Peyer's patch (tissue), 4 donors: Measurements from ENCODE around the gene MTG2. TPM values are rescaled to one million over a fixed set of nuclear protein-coding genes. Genes with fewer than 3 reads are reported as not detected.

ENCODE experiments used
- DNase-seq, 3 donors: peaks; one replicate each; pipeline ENCODE4 v3.0.0-alpha.2; 2017 to 2019
- H3K27ac ChIP-seq, 4 donors: fragments of 200-600 bp; sonication (generic); one replicate each; pipeline ENCODE4 v1.5.1; 2016 to 2019
- H3K27me3 ChIP-seq, 2 donors: fragments of 200-600 bp; sonication (generic); one replicate each; pipeline ENCODE4 v1.5.1; 2019
- H3K36me3 ChIP-seq, 3 donors: fragments of 200-600 bp; sonication (generic); one replicate each; pipeline ENCODE4 v1.5.1; 2016 to 2019
- H3K4me1 ChIP-seq, 4 donors: fragments of 200-600 bp; sonication (generic); one replicate each; pipeline ENCODE4 v1.5.1; 2016 to 2019
- H3K4me3 ChIP-seq, 4 donors: fragments of 200-600 bp; sonication (generic); 1 replicate in 3 of 4; 2 replicates in 1 of 4; pipeline ENCODE4 v1.5.1; 2016 to 2019; ENCODE audit warnings: mild to moderate bottlenecking in 1 of 4
- H3K9me3 ChIP-seq, 4 donors: fragments of 200-600 bp; sonication (generic); one replicate each; pipeline ENCODE4 v1.5.1; 2016 to 2019; ENCODE audit warnings: mild to moderate bottlenecking in 1 of 4
- POLR2A ChIP-seq, 2 donors: fragments of 450-650 bp; IDR thresholded peaks; one replicate each; pipeline ENCODE4 v1.5.1; 2017; ENCODE audit warnings: antibody characterized with exemption in 2 of 2, mild to moderate bottlenecking in 2 of 2, moderate library complexity in 2 of 2
- total RNA-seq, 4 donors: library from RNA; depleted of rRNA; stranded (reverse); fragments of >200 nt; gene quantifications; one replicate each; pipeline ENCODE4 v1.1.0, GENCODE V29; 2016
- TF ChIP-seq, protein P1 (sequence below), 6 experiments: fragments of 450-650 bp in 4 of 6; fragments of 200-600 bp in 2 of 6; sonication (generic) in 1 of 6; IDR thresholded peaks; one replicate each; pipeline ENCODE4 v1.5.1; 2017 to 2019; ENCODE audit warnings: antibody characterized with exemption in 6 of 6, mild to moderate bottlenecking in 3 of 6, moderate library complexity in 1 of 6

The MTG2 gene
- total RNA-seq, 4 donors from 2014 or later = 23.1 to 62.2 (median 31.6) TPM

GRCh38 chr20:62156592-62157386 is 26.0 kb upstream of the MTG2 start:
- Histone ChIP-seq H3K36me3 (peaks cover 0 to 33% (median 0%) of the 10 kb centered on the region in 3 donors), H3K27me3 (no peaks in the 10 kb centered on the region), H3K9me3 (no peaks in the 10 kb centered on the region), H3K4me1 (peaks cover 0 to 5% (median 1%) of the 10 kb centered on the region in 4 donors), H3K27ac (no peak overlapping the region), H3K4me3 (no peak overlapping the region)
- peak; percentile 53 to 79 (median 73) for DNase-seq
- no peak for TF ChIP-seq POLR2A (IDR thresholded peaks at IDR 0.05)
- TF ChIP-seq, protein P1, sequence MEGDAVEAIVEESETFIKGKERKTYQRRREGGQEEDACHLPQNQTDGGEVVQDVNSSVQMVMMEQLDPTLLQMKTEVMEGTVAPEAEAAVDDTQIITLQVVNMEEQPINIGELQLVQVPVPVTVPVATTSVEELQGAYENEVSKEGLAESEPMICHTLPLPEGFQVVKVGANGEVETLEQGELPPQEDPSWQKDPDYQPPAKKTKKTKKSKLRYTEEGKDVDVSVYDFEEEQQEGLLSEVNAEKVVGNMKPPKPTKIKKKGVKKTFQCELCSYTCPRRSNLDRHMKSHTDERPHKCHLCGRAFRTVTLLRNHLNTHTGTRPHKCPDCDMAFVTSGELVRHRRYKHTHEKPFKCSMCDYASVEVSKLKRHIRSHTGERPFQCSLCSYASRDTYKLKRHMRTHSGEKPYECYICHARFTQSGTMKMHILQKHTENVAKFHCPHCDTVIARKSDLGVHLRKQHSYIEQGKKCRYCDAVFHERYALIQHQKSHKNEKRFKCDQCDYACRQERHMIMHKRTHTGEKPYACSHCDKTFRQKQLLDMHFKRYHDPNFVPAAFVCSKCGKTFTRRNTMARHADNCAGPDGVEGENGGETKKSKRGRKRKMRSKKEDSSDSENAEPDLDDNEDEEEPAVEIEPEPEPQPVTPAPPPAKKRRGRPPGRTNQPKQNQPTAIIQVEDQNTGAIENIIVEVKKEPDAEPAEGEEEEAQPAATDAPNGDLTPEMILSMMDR (IDR thresholded peaks at IDR 0.05) = peak in 5 of 6 experiments; percentile 56 to 69 (median 57)

- Histone ChIP-seq H3K4me3 (no peak overlapping the region), H3K4me1 (peaks cover 0 to 5% (median 1%) of the 10 kb centered on the region in 4 donors), H3K27me3 (no peaks in the 10 kb centered on the region), H3K36me3 (peaks cover 0 to 38% (median 0%) of the 10 kb centered on the region in 3 donors), H3K9me3 (no peaks in the 10 kb centered on the region), H3K27ac (no peak overlapping the region)
- DNase-seq = no peak
- TF ChIP-seq, protein P1 (IDR thresholded peaks at IDR 0.05) = no peak
These were observed 25.3 kb upstream of the MTG2 start for GRCh38 chr20:62157387-62158087.

GRCh38 chr20:62158088-62158400 is 24.8 kb upstream of the MTG2 start:
- Histone ChIP-seq H3K4me1 (peaks cover 0 to 5% (median 1%) of the 10 kb centered on the region in 4 donors), H3K4me3 (no peak overlapping the region), H3K27me3 (no peaks in the 10 kb centered on the region), H3K9me3 (no peaks in the 10 kb centered on the region), H3K36me3 (peaks cover 0 to 40% (median 0%) of the 10 kb centered on the region in 3 donors), H3K27ac (no peak overlapping the region)
- TF ChIP-seq, protein P1 (IDR thresholded peaks at IDR 0.05) = no peak
- no peak for TF ChIP-seq POLR2A (IDR thresholded peaks at IDR 0.05)
- DNase-seq = no peak

GRCh38 chr20:62158541-62158940 is 24.3 kb upstream of the MTG2 start:
- H3K4me1 ChIP-seq = peaks cover 0 to 5% (median 1%) of the 10 kb centered on the region in 4 donors
- H3K9me3 ChIP-seq = no peaks in the 10 kb centered on the region
- H3K4me3 ChIP-seq = no peak overlapping the region
- TF ChIP-seq POLR2A (IDR thresholded peaks at IDR 0.05) = no peak
- TF ChIP-seq, protein P1 (IDR thresholded peaks at IDR 0.05) = no peak
- H3K27ac ChIP-seq = no peak overlapping the region
- no peak for DNase-seq
- H3K36me3 ChIP-seq = peaks cover 0 to 40% (median 0%) of the 10 kb centered on the region in 3 donors
- no peaks in the 10 kb centered on the region for H3K27me3 ChIP-seq

DNA sequence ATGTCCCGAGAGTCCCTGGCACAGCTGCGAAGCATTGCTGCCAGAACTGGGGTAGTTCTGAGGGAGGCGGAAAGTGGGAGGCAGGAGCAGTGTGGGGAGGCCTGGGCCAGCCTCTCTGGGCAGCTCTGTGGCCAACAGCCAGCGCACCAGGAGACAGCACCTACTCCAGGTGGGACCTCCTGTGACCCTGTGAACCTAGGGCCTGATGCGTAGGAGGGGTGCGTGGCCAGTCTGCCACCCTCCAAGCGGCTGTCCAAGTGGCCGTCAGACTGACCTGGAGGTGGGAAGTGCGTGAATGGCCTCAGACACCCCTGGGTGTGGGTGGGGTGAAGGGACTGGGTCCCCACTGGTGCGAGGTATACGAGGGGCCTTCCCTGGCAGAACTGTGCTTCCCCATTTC is 23.8 kb upstream of the MTG2 start:
- DNase-seq = no peak
- no peaks in the 10 kb centered on the region for H3K27me3 ChIP-seq
- H3K4me1 ChIP-seq = peaks cover 0 to 5% (median 1%) of the 10 kb centered on the region in 4 donors
- no peak for TF ChIP-seq POLR2A (IDR thresholded peaks at IDR 0.05)
- TF ChIP-seq, protein P1 (IDR thresholded peaks at IDR 0.05) = no peak
- no peaks in the 10 kb centered on the region for H3K9me3 ChIP-seq
- H3K4me3 ChIP-seq = no peak overlapping the region
- peaks cover 0 to 45% (median 0%) of the 10 kb centered on the region in 3 donors for H3K36me3 ChIP-seq
- H3K27ac ChIP-seq = no peak overlapping the region
